ENCODE results near the gene ADRA2B.

DNA sequence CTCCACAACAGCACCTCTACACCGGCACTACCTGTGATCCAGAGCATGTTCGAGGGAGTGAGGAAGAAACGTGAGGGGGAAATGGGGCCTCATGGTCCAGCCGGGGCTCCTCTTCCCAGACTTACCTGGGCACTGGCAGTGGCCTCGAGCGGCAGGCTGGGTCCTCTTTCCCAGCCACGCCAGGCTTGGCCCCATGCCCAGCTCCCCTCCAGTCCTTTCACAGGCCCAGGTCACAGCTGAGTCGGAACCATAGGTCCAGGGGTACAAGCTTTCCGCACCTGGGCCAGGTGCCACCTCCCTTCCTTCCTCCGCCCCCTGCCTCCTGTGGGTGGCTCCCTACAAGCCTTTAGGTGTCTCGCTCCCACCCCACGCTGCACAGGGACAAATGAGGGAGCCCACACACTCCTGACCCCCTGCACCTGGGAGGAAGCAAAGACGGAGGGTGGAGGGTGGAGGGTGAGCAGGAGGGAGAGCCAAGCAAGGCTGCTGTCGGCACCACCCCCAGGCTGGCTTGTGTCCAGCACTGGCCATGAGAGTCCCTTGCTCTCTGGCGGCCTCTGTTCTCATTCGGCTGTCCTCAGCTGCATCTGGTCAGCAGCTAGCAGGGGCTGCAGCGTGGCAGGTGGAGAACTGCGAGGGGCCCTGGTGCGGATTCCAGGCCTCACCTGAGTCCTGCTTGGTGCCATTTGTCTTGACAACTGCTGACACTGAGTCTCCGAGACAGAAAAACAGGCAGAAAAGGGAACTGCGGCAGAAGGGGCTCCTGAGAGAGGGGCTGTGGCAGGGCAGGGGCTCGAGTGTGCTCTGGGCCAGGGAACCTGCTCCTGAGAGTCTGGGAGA is 26.8 kb downstream of the ADRA2B start:
- TF ChIP-seq, protein P1, sequence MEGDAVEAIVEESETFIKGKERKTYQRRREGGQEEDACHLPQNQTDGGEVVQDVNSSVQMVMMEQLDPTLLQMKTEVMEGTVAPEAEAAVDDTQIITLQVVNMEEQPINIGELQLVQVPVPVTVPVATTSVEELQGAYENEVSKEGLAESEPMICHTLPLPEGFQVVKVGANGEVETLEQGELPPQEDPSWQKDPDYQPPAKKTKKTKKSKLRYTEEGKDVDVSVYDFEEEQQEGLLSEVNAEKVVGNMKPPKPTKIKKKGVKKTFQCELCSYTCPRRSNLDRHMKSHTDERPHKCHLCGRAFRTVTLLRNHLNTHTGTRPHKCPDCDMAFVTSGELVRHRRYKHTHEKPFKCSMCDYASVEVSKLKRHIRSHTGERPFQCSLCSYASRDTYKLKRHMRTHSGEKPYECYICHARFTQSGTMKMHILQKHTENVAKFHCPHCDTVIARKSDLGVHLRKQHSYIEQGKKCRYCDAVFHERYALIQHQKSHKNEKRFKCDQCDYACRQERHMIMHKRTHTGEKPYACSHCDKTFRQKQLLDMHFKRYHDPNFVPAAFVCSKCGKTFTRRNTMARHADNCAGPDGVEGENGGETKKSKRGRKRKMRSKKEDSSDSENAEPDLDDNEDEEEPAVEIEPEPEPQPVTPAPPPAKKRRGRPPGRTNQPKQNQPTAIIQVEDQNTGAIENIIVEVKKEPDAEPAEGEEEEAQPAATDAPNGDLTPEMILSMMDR (IDR thresholded peaks at IDR 0.05), result no peak
- TF ChIP-seq POLR2AphosphoS5 (IDR thresholded peaks at IDR 0.05) (no peak), POLR2A (IDR thresholded peaks at IDR 0.05) (no peak)
